Upper lobe of left lung (tissue), 6 donors: Measurements from ENCODE around the gene NXPE4. TPM values are rescaled to one million over a fixed set of nuclear protein-coding genes. Genes with fewer than 3 reads are reported as not detected.
"Not testable (repeated sequence)": the region's sequence is repeated elsewhere in the genome, so short reads cannot be mapped to it uniquely, and the experiment has no call there.

Experiments
- ATAC-seq, 2 donors: fragments of 200-7000 bp; cut with Tn5 transposase; one replicate each; pipeline ENCODE4 v1.9.1; 2022; ENCODE audit warnings: mild to moderate bottlenecking in 2 of 2, moderate library complexity in 2 of 2; ENCODE audit not compliant: low FRiP score in 2 of 2
- DNase-seq, 2 donors: peaks; one replicate each; pipeline ENCODE4 v3.0.0-alpha.2; 2019 to 2020
- H3K27ac ChIP-seq, 4 donors: fragments of 200-600 bp; sonication (generic); one replicate each; pipeline ENCODE4 v1.5.1; 2016 to 2019
- H3K27me3 ChIP-seq, 4 donors: fragments of 200-600 bp; sonication (generic); one replicate each; pipeline ENCODE4 v1.5.1; 2017 to 2019
- H3K36me3 ChIP-seq, 4 donors: fragments of 200-600 bp; sonication (generic); one replicate each; pipeline ENCODE4 v1.5.1; 2016 to 2019
- H3K4me1 ChIP-seq, 4 donors: fragments of 200-600 bp; sonication (generic); one replicate each; pipeline ENCODE4 v1.5.1; 2018 to 2019
- H3K4me3 ChIP-seq, 4 donors: fragments of 200-600 bp; sonication (generic); one replicate each; pipeline ENCODE4 v1.5.1; 2017 to 2019; ENCODE audit warnings: mild to moderate bottlenecking in 2 of 4, moderate library complexity in 1 of 4
- H3K9me3 ChIP-seq, 4 donors: fragments of 200-600 bp; sonication (generic); one replicate each; pipeline ENCODE4 v1.5.1; 2018 to 2019
- CTCF ChIP-seq, 6 experiments: fragments of 450-650 bp in 4 of 6; fragments of 200-600 bp in 2 of 6; sonication (generic) in 2 of 6; IDR thresholded peaks; one replicate each; pipeline ENCODE4 v1.5.1; 2016 to 2019; ENCODE audit warnings: antibody characterized with exemption in 6 of 6
- EP300 ChIP-seq, 4 donors: sonication (generic); formaldehyde crosslinking; IDR thresholded peaks; one replicate each; pipeline ENCODE4 v1.5.1; 2017; ENCODE audit warnings: antibody characterized with exemption in 4 of 4, control low read depth in 2 of 4
- POLR2A ChIP-seq, 4 donors: fragments of 450-650 bp; IDR thresholded peaks; one replicate each; pipeline ENCODE4 v1.5.1; 2016 to 2017; ENCODE audit warnings: antibody characterized with exemption in 4 of 4, mild to moderate bottlenecking in 2 of 4
- POLR2AphosphoS5 ChIP-seq, 2 donors: sonication (generic); formaldehyde crosslinking; IDR thresholded peaks; one replicate each; pipeline ENCODE4 v1.5.1; 2017; ENCODE audit warnings: antibody characterized with exemption in 2 of 2
- WGBS, 2 donors: methylation state at CpG; one replicate each; pipeline ENCODE4 v1.1.5; 2017 to 2018; 5-methylcytosine and 5-hydroxymethylcytosine counted together
- total RNA-seq, 6 donors: library from RNA; depleted of rRNA in 4 of 6; stranded (reverse); fragments of >200 nt in 4 of 6; gene quantifications; one replicate each; pipeline versions ENCODE4 v1.1.0 to v1.2.1, GENCODE V29; 2016 to 2021
- donor health status: DM: no; HTN: no; CAD: no; lungs with moderate emphysema.
- donor health status: DM: no; HTN: yes; CAD: no; lungs with severe emphysema.

The NXPE4 gene
- total RNA-seq, 6 donors from 2014 or later, result 0.13 TPM; not detected in 5

- H3K9me3 ChIP-seq, result no peaks in the 10 kb centered on the region
- ATAC-seq, result no peak
These were observed 8.7 kb upstream of the NXPE4 start for GRCh38 chr11:114604179-114604813.

GRCh38 chr11:114603151-114603550 lies 7.6 kb upstream of the NXPE4 start:
- not testable (repeated sequence) for H3K4me1 ChIP-seq, ATAC-seq, H3K27me3 ChIP-seq, H3K9me3 ChIP-seq, H3K27ac ChIP-seq, DNase-seq, H3K36me3 ChIP-seq, H3K4me3 ChIP-seq
- WGBS, 2 donors, result 84 to 91% methylated on average over 7 of the region's 7 CpGs

More at GRCh38 chr11:114604179-114604813, 8.7 kb upstream of the NXPE4 start:
- H3K4me3 ChIP-seq, result no peak overlapping the region
- no peak for DNase-seq
- no peak overlapping the region for H3K27ac ChIP-seq
- whole genome bisulfite sequencing, 2 donors, result 80 to 84% methylated on average over 13 of the region's 13 CpGs
- H3K27me3 ChIP-seq, result no peaks in the 10 kb centered on the region
- H3K36me3 ChIP-seq, result no peaks in the 10 kb centered on the region
- no peaks in the 10 kb centered on the region for H3K4me1 ChIP-seq
- TF ChIP-seq POLR2A (IDR thresholded peaks at IDR 0.05) (no peak), EP300 (IDR thresholded peaks at IDR 0.05) (no peak), CTCF (IDR thresholded peaks at IDR 0.05) (no peak), POLR2AphosphoS5 (IDR thresholded peaks at IDR 0.05) (no peak)

- TF ChIP-seq POLR2A (IDR thresholded peaks at IDR 0.05) (no peak), CTCF (IDR thresholded peaks at IDR 0.05) (no peak), EP300 (IDR thresholded peaks at IDR 0.05) (no peak)
- 86 to 100% methylated on average over 1 of the region's 1 CpG for WGBS, 2 donors
- Histone ChIP-seq H3K4me3 (no peak overlapping the region), H3K27ac (no peak overlapping the region), H3K4me1 (no peaks in the 10 kb centered on the region), H3K36me3 (no peaks in the 10 kb centered on the region), H3K27me3 (no peaks in the 10 kb centered on the region), H3K9me3 (no peaks in the 10 kb centered on the region)
- ATAC-seq (no peak), DNase-seq (no peak)
These were observed 2.9 kb upstream of the NXPE4 start for GRCh38 chr11:114598461-114598860.

- Histone ChIP-seq H3K27ac (no peak overlapping the region), H3K27me3 (no peaks in the 10 kb centered on the region), H3K36me3 (no peaks in the 10 kb centered on the region), H3K4me1 (no peaks in the 10 kb centered on the region), H3K4me3 (no peak overlapping the region), H3K9me3 (no peaks in the 10 kb centered on the region)
- 60 to 69% methylated on average over 1 of the region's 1 CpG for whole genome bisulfite sequencing, 2 donors
- TF ChIP-seq CTCF (IDR thresholded peaks at IDR 0.05) (no peak), POLR2A (IDR thresholded peaks at IDR 0.05) (no peak), EP300 (IDR thresholded peaks at IDR 0.05) (no peak), POLR2AphosphoS5 (IDR thresholded peaks at IDR 0.05) (no peak)
- ATAC-seq (no peak), DNase-seq (no peak)
These were observed 761 bp upstream of the NXPE4 start for GRCh38 chr11:114596175-114596919.

- Histone ChIP-seq H3K27ac (no peak overlapping the region), H3K27me3 (no peaks in the 10 kb centered on the region), H3K4me3 (no peak overlapping the region), H3K4me1 (no peaks in the 10 kb centered on the region), H3K9me3 (no peaks in the 10 kb centered on the region), H3K36me3 (no peaks in the 10 kb centered on the region)
- TF ChIP-seq CTCF (IDR thresholded peaks at IDR 0.05), result no peak
- no peak for TF ChIP-seq POLR2AphosphoS5 (IDR thresholded peaks at IDR 0.05)
- no peak for TF ChIP-seq EP300 (IDR thresholded peaks at IDR 0.05)
- ATAC-seq (no peak), DNase-seq (no peak)
- 70 to 80% methylated on average over 3 of the region's 3 CpGs for WGBS, 2 donors
These were observed 883 bp downstream of the NXPE4 start for GRCh38 chr11:114594703-114595102.
